ENCODE measurements around the gene FUT8.

FUT8 gene

DNA sequence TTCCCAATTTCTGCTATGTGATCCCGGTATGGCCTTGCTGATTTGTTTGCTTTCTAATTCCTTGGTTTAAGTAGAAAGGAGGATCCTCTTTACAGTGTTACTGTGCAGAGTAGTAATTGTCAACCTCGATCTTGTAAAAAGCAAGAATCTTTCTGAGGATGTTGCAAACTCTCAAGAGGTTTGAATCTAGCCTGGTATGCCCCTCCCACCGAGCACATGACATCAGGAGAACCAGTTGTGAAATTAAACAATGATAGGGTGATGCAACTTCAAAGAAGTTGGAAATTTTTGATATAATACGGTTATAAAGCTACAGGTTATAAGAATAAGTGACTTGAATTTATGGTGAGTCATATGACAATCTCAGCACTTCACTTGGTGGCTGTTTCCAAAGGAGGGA, 35.0 kb upstream of the FUT8 start:
- no peak for ATAC-seq
- TF ChIP-seq ARNTL (CRISPR knock-in tag; IDR thresholded peaks at IDR 0.05; ENCODE audit: borderline replicate concordance, low read depth) = no peak
- no peak for TF ChIP-seq GLIS3 (CRISPR knock-in tag; IDR thresholded peaks at IDR 0.05)
- TF ChIP-seq ESRRG (CRISPR knock-in tag; IDR thresholded peaks at IDR 0.05) = no peak
- no peak for TF ChIP-seq ZNF70 (CRISPR knock-in tag; IDR thresholded peaks at IDR 0.05)
- no peak for TF ChIP-seq TOX (CRISPR knock-in tag; IDR thresholded peaks at IDR 0.05; ENCODE audit: borderline replicate concordance)
- TF ChIP-seq, protein P1, sequence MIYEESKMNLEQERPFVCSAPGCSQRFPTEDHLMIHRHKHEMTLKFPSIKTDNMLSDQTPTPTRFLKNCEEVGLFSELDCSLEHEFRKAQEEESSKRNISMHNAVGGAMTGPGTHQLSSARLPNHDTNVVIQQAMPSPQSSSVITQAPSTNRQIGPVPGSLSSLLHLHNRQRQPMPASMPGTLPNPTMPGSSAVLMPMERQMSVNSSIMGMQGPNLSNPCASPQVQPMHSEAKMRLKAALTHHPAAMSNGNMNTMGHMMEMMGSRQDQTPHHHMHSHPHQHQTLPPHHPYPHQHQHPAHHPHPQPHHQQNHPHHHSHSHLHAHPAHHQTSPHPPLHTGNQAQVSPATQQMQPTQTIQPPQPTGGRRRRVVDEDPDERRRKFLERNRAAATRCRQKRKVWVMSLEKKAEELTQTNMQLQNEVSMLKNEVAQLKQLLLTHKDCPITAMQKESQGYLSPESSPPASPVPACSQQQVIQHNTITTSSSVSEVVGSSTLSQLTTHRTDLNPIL (CRISPR knock-in tag; IDR thresholded peaks at IDR 0.05; ENCODE audit: low read depth) = no peak
- TF ChIP-seq ZNF8 (CRISPR knock-in tag; IDR thresholded peaks at IDR 0.05) = no peak
- TF ChIP-seq BACH2 (CRISPR knock-in tag; IDR thresholded peaks at IDR 0.05; ENCODE audit: borderline replicate concordance) = no peak
- TF ChIP-seq, protein P2, sequence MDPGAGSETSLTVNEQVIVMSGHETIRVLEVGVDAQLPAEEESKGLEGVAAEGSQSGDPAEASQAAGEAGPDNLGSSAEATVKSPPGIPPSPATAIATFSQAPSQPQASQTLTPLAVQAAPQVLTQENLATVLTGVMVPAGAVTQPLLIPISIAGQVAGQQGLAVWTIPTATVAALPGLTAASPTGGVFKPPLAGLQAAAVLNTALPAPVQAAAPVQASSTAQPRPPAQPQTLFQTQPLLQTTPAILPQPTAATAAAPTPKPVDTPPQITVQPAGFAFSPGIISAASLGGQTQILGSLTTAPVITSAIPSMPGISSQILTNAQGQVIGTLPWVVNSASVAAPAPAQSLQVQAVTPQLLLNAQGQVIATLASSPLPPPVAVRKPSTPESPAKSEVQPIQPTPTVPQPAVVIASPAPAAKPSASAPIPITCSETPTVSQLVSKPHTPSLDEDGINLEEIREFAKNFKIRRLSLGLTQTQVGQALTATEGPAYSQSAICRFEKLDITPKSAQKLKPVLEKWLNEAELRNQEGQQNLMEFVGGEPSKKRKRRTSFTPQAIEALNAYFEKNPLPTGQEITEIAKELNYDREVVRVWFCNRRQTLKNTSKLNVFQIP (CRISPR knock-in tag; IDR thresholded peaks at IDR 0.05; ENCODE audit: borderline replicate concordance, low read depth) = no peak
- TF ChIP-seq, protein P3, sequence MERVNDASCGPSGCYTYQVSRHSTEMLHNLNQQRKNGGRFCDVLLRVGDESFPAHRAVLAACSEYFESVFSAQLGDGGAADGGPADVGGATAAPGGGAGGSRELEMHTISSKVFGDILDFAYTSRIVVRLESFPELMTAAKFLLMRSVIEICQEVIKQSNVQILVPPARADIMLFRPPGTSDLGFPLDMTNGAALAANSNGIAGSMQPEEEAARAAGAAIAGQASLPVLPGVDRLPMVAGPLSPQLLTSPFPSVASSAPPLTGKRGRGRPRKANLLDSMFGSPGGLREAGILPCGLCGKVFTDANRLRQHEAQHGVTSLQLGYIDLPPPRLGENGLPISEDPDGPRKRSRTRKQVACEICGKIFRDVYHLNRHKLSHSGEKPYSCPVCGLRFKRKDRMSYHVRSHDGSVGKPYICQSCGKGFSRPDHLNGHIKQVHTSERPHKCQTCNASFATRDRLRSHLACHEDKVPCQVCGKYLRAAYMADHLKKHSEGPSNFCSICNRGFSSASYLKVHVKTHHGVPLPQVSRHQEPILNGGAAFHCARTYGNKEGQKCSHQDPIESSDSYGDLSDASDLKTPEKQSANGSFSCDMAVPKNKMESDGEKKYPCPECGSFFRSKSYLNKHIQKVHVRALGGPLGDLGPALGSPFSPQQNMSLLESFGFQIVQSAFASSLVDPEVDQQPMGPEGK (CRISPR knock-in tag; IDR thresholded peaks at IDR 0.05; ENCODE audit: borderline replicate concordance) = no peak
- no peak for TF ChIP-seq CSDC2 (CRISPR knock-in tag; IDR thresholded peaks at IDR 0.05)
- no peak for TF ChIP-seq SNAI2 (CRISPR knock-in tag; IDR thresholded peaks at IDR 0.05)
- no peak for TF ChIP-seq ISL1 (CRISPR knock-in tag; IDR thresholded peaks at IDR 0.05)
- no peak for TF ChIP-seq TCF4 (CRISPR knock-in tag; IDR thresholded peaks at IDR 0.05; ENCODE audit: borderline replicate concordance)

DNA sequence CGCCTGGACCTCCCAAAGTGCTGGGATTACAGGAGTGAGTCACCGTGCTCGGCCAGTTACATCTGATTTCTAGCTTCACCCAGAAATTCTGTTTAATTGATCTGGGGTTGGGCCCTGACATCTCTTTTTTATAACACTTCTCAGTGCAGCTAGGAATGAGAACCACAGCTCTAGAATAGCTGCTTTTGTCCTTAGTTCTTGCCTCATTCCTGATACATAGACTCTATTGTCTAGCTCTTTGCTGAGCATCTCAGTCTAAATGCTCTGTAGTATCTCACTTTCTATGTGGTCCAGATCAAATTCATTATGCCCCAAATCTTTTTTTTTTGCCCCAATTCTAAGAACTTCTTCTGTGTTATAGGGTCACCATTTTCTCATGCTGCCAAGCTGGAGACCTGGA, 29.9 kb upstream of the FUT8 start:
- TF ChIP-seq ZNF70 (CRISPR knock-in tag; IDR thresholded peaks at IDR 0.05) (no peak), ZFP30 (CRISPR knock-in tag; IDR thresholded peaks at IDR 0.05) (no peak), ARNTL (CRISPR knock-in tag; IDR thresholded peaks at IDR 0.05; ENCODE audit: borderline replicate concordance, low read depth) (no peak), ESRRG (CRISPR knock-in tag; IDR thresholded peaks at IDR 0.05) (no peak), PPARA (CRISPR knock-in tag; IDR thresholded peaks at IDR 0.05; ENCODE audit: borderline replicate concordance) (no peak), TCF4 (CRISPR knock-in tag; IDR thresholded peaks at IDR 0.05; ENCODE audit: borderline replicate concordance) (no peak), CSDC2 (CRISPR knock-in tag; IDR thresholded peaks at IDR 0.05) (no peak), ZNF8 (CRISPR knock-in tag; IDR thresholded peaks at IDR 0.05) (no peak), TOX (CRISPR knock-in tag; IDR thresholded peaks at IDR 0.05; ENCODE audit: borderline replicate concordance) (no peak), ZFP3 (CRISPR knock-in tag; IDR thresholded peaks at IDR 0.05) (no peak), BACH2 (CRISPR knock-in tag; IDR thresholded peaks at IDR 0.05; ENCODE audit: borderline replicate concordance) (no peak), ZNF565 (CRISPR knock-in tag; conservative IDR thresholded peaks at IDR 0.05; ENCODE audit: low read depth) (no peak)
- TF ChIP-seq, protein P2 (CRISPR knock-in tag; IDR thresholded peaks at IDR 0.05; ENCODE audit: borderline replicate concordance, low read depth) = no peak
- TF ChIP-seq, protein P4, sequence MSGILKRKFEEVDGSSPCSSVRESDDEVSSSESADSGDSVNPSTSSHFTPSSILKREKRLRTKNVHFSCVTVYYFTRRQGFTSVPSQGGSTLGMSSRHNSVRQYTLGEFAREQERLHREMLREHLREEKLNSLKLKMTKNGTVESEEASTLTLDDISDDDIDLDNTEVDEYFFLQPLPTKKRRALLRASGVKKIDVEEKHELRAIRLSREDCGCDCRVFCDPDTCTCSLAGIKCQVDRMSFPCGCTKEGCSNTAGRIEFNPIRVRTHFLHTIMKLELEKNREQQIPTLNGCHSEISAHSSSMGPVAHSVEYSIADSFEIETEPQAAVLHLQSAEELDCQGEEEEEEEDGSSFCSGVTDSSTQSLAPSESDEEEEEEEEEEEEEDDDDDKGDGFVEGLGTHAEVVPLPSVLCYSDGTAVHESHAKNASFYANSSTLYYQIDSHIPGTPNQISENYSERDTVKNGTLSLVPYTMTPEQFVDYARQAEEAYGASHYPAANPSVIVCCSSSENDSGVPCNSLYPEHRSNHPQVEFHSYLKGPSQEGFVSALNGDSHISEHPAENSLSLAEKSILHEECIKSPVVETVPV (CRISPR knock-in tag; IDR thresholded peaks at IDR 0.05) = no peak
- ATAC-seq = no peak

DNA sequence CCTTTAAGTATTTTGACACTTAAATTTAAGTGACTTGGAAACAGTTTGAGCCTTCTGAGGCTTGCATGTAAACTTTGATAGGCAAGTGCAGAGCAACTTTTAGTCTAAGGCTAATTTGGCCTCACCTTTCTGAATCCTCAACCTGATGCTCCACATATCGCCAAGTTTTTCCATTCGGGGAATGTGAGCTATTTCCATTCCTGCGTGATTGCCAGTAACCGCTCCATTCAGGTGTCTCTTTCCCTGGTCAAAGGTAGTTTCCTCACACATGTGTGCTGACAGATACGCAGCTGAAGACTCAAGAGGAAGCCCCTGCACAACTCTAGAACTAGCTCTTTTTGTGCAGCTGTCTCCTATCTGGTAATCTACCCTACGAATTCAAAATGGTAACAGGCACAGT, 25.4 kb upstream of the FUT8 start:
- no peak for ATAC-seq
- TF ChIP-seq ZNF565 (CRISPR knock-in tag; conservative IDR thresholded peaks at IDR 0.05; ENCODE audit: low read depth) = no peak
- TF ChIP-seq ZC3H10 (CRISPR knock-in tag; IDR thresholded peaks at IDR 0.05) = no peak
- no peak for TF ChIP-seq PPARA (CRISPR knock-in tag; IDR thresholded peaks at IDR 0.05; ENCODE audit: borderline replicate concordance)
- no peak for TF ChIP-seq SNAI2 (CRISPR knock-in tag; IDR thresholded peaks at IDR 0.05)
- TF ChIP-seq BACH2 (CRISPR knock-in tag; IDR thresholded peaks at IDR 0.05; ENCODE audit: borderline replicate concordance) = no peak
- no peak for TF ChIP-seq ZNF8 (CRISPR knock-in tag; IDR thresholded peaks at IDR 0.05)
- TF ChIP-seq, protein P1 (CRISPR knock-in tag; IDR thresholded peaks at IDR 0.05; ENCODE audit: low read depth) = no peak
- TF ChIP-seq RARB (CRISPR knock-in tag; IDR thresholded peaks at IDR 0.05) = no peak
- TF ChIP-seq, protein P3 (CRISPR knock-in tag; IDR thresholded peaks at IDR 0.05; ENCODE audit: borderline replicate concordance) = no peak
- no peak for TF ChIP-seq CSDC2 (CRISPR knock-in tag; IDR thresholded peaks at IDR 0.05)
- TF ChIP-seq, protein P2 (CRISPR knock-in tag; IDR thresholded peaks at IDR 0.05; ENCODE audit: borderline replicate concordance, low read depth) = no peak
- TF ChIP-seq, protein P4 (CRISPR knock-in tag; IDR thresholded peaks at IDR 0.05) = no peak
